Bone marrow (tissue), 2 donors: Measurements from ENCODE around the gene POR.
"Not testable (repeated sequence)": the region's sequence is repeated elsewhere in the genome, so short reads cannot be mapped to it uniquely, and the experiment has no call there.

Experiments used
- DNase-seq, 2 donors: peaks; one replicate each; lab custom pipeline; 2025; lab: John Stamatoyannopoulos, UW

The POR gene

GRCh38 chr7:76029682-76030081, 114.7 kb downstream of the POR start:
- not testable (repeated sequence) for DNase-seq

GRCh38 chr7:76031964-76032363, 117.0 kb downstream of the POR start:
- DNase-seq, result no peak
